Gastrocnemius medialis (tissue), 4 donors: ENCODE data around the gene SLC9A7.

Experiments used
- CTCF ChIP-seq, 5 experiments: fragments of 450-650 bp in 3 of 5; fragments of 200-600 bp in 2 of 5; sonication (generic) in 2 of 5; IDR thresholded peaks in 4 of 5; conservative IDR thresholded peaks in 1 of 5; 1 replicate in 4 of 5; 2 replicates in 1 of 5; pipeline ENCODE4 v1.5.1; 2016 to 2019; ENCODE audit warnings: antibody characterized with exemption in 5 of 5, mild to moderate bottlenecking in 3 of 5, moderate library complexity in 3 of 5
- POLR2A ChIP-seq, 2 donors: fragments of 450-650 bp; IDR thresholded peaks; one replicate each; pipeline ENCODE4 v1.6.1; 2017; ENCODE audit warnings: antibody characterized with exemption in 2 of 2, mild to moderate bottlenecking in 2 of 2, moderate library complexity in 2 of 2

- TF ChIP-seq CTCF (IDR thresholded peaks at IDR 0.05 in 4 of 5, conservative IDR thresholded peaks at IDR 0.05 in 1 of 5) (no peak), POLR2A (IDR thresholded peaks at IDR 0.05) (no peak)
These were observed 205.0 kb downstream of the SLC9A7 start for GRCh38 chrX:46553935-46554334.
